Activated CD8-positive, alpha-beta T cell treated with anti-CD3 and anti-CD28 coated beads for 36 hours (primary cell): ENCODE results near the gene ALDH1A2. TPM values are rescaled to one million over a fixed set of nuclear protein-coding genes. Genes with fewer than 3 reads are reported as not detected.

Experiments
- ATAC-seq: fragments of 200-7000 bp; cut with Tn5 transposase; one replicate; pipeline ENCODE4 v1.10.0; 2021; ENCODE audit warnings: mild to moderate bottlenecking, moderate library complexity
- CTCF ChIA-PET: fragments of 350-600 bp; sonication (Branson Sonifier 250); formaldehyde crosslinking; loops from one replicate; lab custom pipeline; 2021; ENCODE audit warnings: antibody characterized with exemption; lab: Charles Lee
- POLR2A ChIA-PET: fragments of 350-600 bp; sonication (Branson Sonifier 250); formaldehyde crosslinking; loops from one replicate; lab custom pipeline; 2021; ENCODE audit warnings: antibody characterized with exemption; lab: Charles Lee
- DNase-seq: peaks from one replicate; pipeline ENCODE4 v3.0.0-alpha.2; 2020
- H3K27ac Mint-ChIP-seq: one replicate; pipeline ENCODE4 v1.8.0; 2021; ENCODE audit warnings: mild to moderate bottlenecking, mixed read lengths
- H3K27me3 Mint-ChIP-seq: one replicate; pipeline ENCODE4 v1.8.0; 2021; ENCODE audit warnings: mixed read lengths
- H3K36me3 Mint-ChIP-seq: one replicate; pipeline ENCODE4 v1.8.0; 2021; ENCODE audit warnings: low read depth, mixed read lengths
- H3K4me1 Mint-ChIP-seq: one replicate; pipeline ENCODE4 v1.8.0; 2021; ENCODE audit warnings: low read depth, mixed read lengths
- H3K4me3 Mint-ChIP-seq: one replicate; pipeline ENCODE4 v1.8.0; 2021; ENCODE audit warnings: mild to moderate bottlenecking, moderate library complexity, mixed read lengths
- H3K9me3 Mint-ChIP-seq: one replicate; pipeline ENCODE4 v1.8.0; 2021; ENCODE audit warnings: mixed read lengths
- intact Hi-C: fragments of 100-400 bp; cut with micrococcal nuclease; formaldehyde crosslinking; loops from one replicate; pipeline ENCODE4 v1.10.0; 2022
- total RNA-seq, 2 experiments: library from RNA; stranded (reverse); gene quantifications; one replicate each; pipeline ENCODE4 v1.2.3, GENCODE V29; 2021
- TF ChIP-seq, protein P1 (sequence below): fragments of 200-600 bp; IDR thresholded peaks from one replicate; pipeline ENCODE4 v1.8.0; 2022; ENCODE audit warnings: antibody characterized with exemption, mild to moderate bottlenecking

ALDH1A2 gene
- total RNA-seq, 2 experiments from 2014 or later, result 0.47 to 1.4 TPM

DNA sequence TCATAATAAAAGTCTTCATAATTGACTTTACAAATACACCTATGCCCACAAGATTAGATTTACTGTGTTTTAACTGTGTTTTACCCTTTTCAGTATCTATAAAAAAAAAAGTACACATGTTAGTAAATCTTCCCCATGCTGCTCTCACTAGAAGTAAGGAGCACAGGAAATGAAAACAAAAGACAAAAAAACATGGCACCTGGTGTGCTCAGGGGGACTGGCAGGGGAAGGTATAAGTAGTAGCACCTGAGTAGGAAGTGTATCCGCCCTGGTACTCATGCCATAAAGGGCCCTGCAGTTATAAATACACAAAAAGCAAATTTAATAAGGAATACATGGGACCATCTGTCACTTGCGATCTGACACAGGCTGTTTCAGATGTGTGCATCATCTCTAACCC is 8.9 kb upstream of the ALDH1A2 start:
- CTCF ChIA-PET, result no interaction called here
- ATAC-seq (no peak), DNase-seq (no peak)
- intact Hi-C loops, result loop anchor here (5.0 to 10.0 kb wide), 2 partner anchors 110 to 207 kb away; no protein-coding TSS in a partner anchor
- Mint-ChIP-seq H3K27me3 (peaks cover 20% of the 10 kb centered on the region), H3K4me1 (no peaks in the 10 kb centered on the region), H3K4me3 (no peak overlapping the region), H3K27ac (no peak overlapping the region), H3K9me3 (no peaks in the 10 kb centered on the region), H3K36me3 (no peaks in the 10 kb centered on the region)
- TF ChIP-seq, protein P1, sequence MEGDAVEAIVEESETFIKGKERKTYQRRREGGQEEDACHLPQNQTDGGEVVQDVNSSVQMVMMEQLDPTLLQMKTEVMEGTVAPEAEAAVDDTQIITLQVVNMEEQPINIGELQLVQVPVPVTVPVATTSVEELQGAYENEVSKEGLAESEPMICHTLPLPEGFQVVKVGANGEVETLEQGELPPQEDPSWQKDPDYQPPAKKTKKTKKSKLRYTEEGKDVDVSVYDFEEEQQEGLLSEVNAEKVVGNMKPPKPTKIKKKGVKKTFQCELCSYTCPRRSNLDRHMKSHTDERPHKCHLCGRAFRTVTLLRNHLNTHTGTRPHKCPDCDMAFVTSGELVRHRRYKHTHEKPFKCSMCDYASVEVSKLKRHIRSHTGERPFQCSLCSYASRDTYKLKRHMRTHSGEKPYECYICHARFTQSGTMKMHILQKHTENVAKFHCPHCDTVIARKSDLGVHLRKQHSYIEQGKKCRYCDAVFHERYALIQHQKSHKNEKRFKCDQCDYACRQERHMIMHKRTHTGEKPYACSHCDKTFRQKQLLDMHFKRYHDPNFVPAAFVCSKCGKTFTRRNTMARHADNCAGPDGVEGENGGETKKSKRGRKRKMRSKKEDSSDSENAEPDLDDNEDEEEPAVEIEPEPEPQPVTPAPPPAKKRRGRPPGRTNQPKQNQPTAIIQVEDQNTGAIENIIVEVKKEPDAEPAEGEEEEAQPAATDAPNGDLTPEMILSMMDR, result no peak
- POLR2A ChIA-PET, result no interaction called here

DNA sequence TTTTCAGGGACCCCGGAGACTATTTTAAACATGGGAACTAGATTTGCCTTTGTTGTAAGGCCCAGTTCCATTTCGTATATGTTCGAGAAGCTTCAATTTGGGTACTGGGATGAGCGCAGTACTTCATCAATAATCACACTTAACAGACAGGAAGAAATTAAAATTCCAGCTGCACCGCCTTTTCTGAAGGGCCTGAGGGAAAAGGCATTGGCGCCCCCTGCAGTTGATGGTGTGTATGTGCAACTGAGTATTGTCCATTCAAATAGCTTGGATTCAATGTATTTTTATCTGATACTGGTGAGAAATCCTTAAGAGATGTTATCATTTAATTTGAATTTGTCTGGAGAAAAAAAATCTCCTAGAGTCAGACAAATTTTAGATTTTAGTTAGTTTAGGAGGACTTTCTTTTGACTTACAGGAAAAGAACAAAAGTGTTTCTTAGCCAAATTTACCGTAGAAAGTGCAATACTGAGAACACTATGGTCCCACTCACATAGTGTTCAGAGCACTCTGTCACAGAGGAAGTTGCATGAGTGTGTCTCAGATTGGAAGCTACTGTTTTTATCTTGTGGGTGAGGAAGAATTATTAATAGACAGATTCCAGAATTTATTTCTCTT is 5.4 kb upstream of the ALDH1A2 start:
- peaks cover 3% of the 10 kb centered on the region for H3K4me1 Mint-ChIP-seq
- CTCF ChIA-PET, result interaction anchor here (0.7 to 3.3 kb wide), 48 partner anchors 8 to 511 kb away, joined by 3 to 25 read pairs (median 4); no protein-coding TSS in a partner anchor
- H3K36me3 Mint-ChIP-seq, result no peaks in the 10 kb centered on the region
- H3K27ac Mint-ChIP-seq, result no peak overlapping the region
- POLR2A ChIA-PET, result interaction anchor here (1.2 kb wide), 1 partner anchor 9 kb away, joined by 5 read pairs; no protein-coding TSS in a partner anchor
- TF ChIP-seq, protein P1, result peak; percentile 95
- peak; percentile 61 for DNase-seq
- no peaks in the 10 kb centered on the region for H3K9me3 Mint-ChIP-seq
- no peak overlapping the region for H3K4me3 Mint-ChIP-seq
- no peak for ATAC-seq
- intact Hi-C loops, result loop anchor here (5.0 to 10.0 kb wide), 2 partner anchors 114 to 204 kb away; no protein-coding TSS in a partner anchor
- peaks cover 27% of the 10 kb centered on the region for H3K27me3 Mint-ChIP-seq

DNA sequence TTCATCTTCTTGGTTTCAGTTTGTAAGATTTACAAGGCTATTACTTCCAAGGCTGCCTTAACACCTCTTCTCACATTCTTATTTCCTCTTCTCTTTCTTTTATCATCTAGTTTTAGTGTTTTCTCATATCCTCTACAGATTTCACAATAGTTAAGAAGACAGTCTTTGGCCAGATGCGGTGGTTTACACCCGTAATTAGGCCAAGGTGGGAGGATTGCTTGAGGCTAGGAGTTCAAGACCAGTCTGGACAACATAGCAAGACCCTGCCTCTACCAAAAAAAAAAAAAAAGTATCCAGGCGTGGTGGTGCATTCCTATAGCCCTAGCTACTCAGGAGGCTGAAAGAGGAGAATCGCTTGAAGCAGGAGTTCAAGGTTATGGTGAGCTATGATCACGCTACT is 3.5 kb upstream of the ALDH1A2 start:
- POLR2A ChIA-PET, result no interaction called here
- Mint-ChIP-seq H3K4me1 (peaks cover 3% of the 10 kb centered on the region), H3K36me3 (no peaks in the 10 kb centered on the region), H3K27me3 (peaks cover 29% of the 10 kb centered on the region), H3K4me3 (no peak overlapping the region), H3K27ac (no peak overlapping the region), H3K9me3 (peaks cover 3% of the 10 kb centered on the region)
- DNase-seq, result no peak
- CTCF ChIA-PET, result interaction anchor here (0.7 to 3.6 kb wide), 12 partner anchors 10 to 500 kb away, joined by 3 to 25 read pairs (median 10); no protein-coding TSS in a partner anchor
- intact Hi-C loops, result no loop called here
- no peak for ATAC-seq
- TF ChIP-seq, protein P1, result no peak

DNA sequence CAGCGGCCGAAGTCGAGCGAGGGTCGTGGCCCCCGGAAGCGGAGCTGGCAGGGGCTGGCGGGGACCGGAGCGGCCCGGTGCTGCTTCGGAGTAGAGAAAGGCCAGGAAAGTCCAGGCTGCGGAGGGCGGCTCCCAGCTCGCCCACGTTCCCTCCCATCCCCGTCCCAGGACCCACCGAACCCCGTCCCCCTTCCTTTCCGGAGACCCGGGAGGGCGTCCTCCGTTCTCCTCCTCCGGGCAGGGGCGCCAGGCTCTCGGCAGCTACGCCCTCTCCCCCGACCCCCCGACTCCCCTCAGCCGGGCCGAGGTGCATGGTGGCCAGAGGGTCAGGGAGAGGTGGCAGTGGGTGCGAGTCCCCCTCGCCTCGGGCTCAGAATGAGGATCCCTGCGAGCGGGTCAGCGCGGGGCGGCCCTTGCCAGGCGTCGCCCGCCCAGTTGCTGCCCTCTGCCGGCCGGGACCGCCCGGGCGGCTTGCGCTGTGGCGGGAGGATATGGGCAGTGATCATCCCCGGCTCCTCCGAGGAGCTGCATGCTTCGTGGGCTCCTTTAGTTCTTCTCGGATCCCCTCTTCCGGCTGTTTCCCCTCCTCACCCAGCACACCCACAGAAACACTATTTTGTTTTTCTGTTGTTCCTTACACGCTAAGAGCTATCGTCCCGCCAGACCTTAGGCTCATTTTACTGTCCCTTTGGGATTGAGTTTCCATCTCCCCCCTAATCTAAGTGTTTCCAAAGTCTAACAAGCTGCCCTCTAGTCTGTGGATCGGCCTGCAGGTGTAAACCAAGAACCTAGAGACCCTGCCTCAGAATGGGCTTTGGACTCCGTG is 744 bp upstream of the ALDH1A2 start:
- Mint-ChIP-seq H3K27me3 (peaks cover 48% of the 10 kb centered on the region), H3K36me3 (no peaks in the 10 kb centered on the region), H3K4me3 (peak overlapping the region; percentile 11), H3K9me3 (peaks cover 3% of the 10 kb centered on the region), H3K4me1 (peaks cover 3% of the 10 kb centered on the region), H3K27ac (no peak overlapping the region)
- peak; percentile 58 for DNase-seq
- POLR2A ChIA-PET, result no interaction called here
- TF ChIP-seq, protein P1, result peak; percentile 67
- ATAC-seq, result peak; percentile 89
- CTCF ChIA-PET, result interaction anchor here (0.6 to 3.6 kb wide), 26 partner anchors 9 to 1853 kb away, joined by 3 to 19 read pairs (median 4); no protein-coding TSS in a partner anchor
- intact Hi-C loops, result no loop called here
